ENCODE measurements around the gene KLHL18.

The KLHL18 gene

GRCh38 chr3:47282424-47283192, at the start of gene KLHL18, which contains the start of gene KIF9:
TSS of gene KLHL18 (plus strand) at chr3:47282944. CDS start at chr3:47282966, 22 bp downstream.
TSS of gene KIF9 (minus strand) at chr3:47282799. CDS start at chr3:47277374, 5,425 bp downstream.
- DNase-seq (ENCODE audit: low spot score), result peak; percentile 93
- TF ChIP-seq CTCF (IDR thresholded peaks at IDR 0.05; ENCODE audit: extremely low read depth, missing control alignments), result no peak

- DNase-seq (ENCODE audit: low spot score), result no peak
- no peak for TF ChIP-seq CTCF (IDR thresholded peaks at IDR 0.05; ENCODE audit: extremely low read depth, missing control alignments)
These were observed 44.7 kb upstream of the KLHL18 start for GRCh38 chr3:47238017-47238416.

- TF ChIP-seq CTCF (IDR thresholded peaks at IDR 0.05; ENCODE audit: extremely low read depth, missing control alignments), result no peak
- no peak for DNase-seq (ENCODE audit: low spot score)
These were observed 42.8 kb upstream of the KLHL18 start for GRCh38 chr3:47239929-47240328.

- TF ChIP-seq CTCF (IDR thresholded peaks at IDR 0.05; ENCODE audit: extremely low read depth, missing control alignments), result no peak
These were observed 39.2 kb upstream of the KLHL18 start for GRCh38 chr3:47243419-47244147.

GRCh38 chr3:47244531-47245100, 38.1 kb upstream of the KLHL18 start:
- no peak for TF ChIP-seq CTCF (IDR thresholded peaks at IDR 0.05; ENCODE audit: extremely low read depth, missing control alignments)
- DNase-seq (ENCODE audit: low spot score), result no peak

More at GRCh38 chr3:47243419-47244147, 39.2 kb upstream of the KLHL18 start:
- no peak for DNase-seq (ENCODE audit: low spot score)

GRCh38 chr3:47245271-47245670, 37.5 kb upstream of the KLHL18 start:
- DNase-seq (ENCODE audit: low spot score), result no peak
- TF ChIP-seq CTCF (IDR thresholded peaks at IDR 0.05; ENCODE audit: extremely low read depth, missing control alignments), result no peak
